AG04449 (cell line): ENCODE measurements around the gene CTSZ.

ENCODE experiments used
- CTCF ChIA-PET: fragments of 350-600 bp; formaldehyde crosslinking; extraction: SDS; loops from one replicate; lab custom pipeline; 2021; ENCODE audit warnings: antibody characterized with exemption; lab: Yijun Ruan, JAX
- POLR2A ChIA-PET: fragments of 400-600, 350-600 bp; formaldehyde crosslinking; extraction: SDS; loops from one replicate; lab custom pipeline; 2020; ENCODE audit warnings: antibody characterized with exemption, inconsistent platforms; lab: Yijun Ruan, JAX
- DNase-seq: peaks from one replicate; pipeline ENCODE4 v3.0.0-alpha.2; 2010; ENCODE audit warnings: low read depth, low spot score
- H3K4me3 ChIP-seq: 2 replicates; pipeline ENCODE4 v1.5.1; 2011; ENCODE audit warnings: low read depth, mild to moderate bottlenecking, control low read depth, low read length
- TF ChIP-seq, protein P1 (sequence below): IDR thresholded peaks from one replicate; pipeline ENCODE4 v1.5.1; 2011; ENCODE audit warnings: mild to moderate bottlenecking, moderate library complexity, low read length, control low read depth, inconsistent platforms; ENCODE audit not compliant: insufficient read depth; ENCODE audit errors: missing control alignments

Gene CTSZ

GRCh38 chr20:58995461-58996225 lies 11.4 kb downstream of the CTSZ start:
- no peak overlapping the region for H3K4me3 ChIP-seq
- CTCF ChIA-PET, result no interaction called here

DNA sequence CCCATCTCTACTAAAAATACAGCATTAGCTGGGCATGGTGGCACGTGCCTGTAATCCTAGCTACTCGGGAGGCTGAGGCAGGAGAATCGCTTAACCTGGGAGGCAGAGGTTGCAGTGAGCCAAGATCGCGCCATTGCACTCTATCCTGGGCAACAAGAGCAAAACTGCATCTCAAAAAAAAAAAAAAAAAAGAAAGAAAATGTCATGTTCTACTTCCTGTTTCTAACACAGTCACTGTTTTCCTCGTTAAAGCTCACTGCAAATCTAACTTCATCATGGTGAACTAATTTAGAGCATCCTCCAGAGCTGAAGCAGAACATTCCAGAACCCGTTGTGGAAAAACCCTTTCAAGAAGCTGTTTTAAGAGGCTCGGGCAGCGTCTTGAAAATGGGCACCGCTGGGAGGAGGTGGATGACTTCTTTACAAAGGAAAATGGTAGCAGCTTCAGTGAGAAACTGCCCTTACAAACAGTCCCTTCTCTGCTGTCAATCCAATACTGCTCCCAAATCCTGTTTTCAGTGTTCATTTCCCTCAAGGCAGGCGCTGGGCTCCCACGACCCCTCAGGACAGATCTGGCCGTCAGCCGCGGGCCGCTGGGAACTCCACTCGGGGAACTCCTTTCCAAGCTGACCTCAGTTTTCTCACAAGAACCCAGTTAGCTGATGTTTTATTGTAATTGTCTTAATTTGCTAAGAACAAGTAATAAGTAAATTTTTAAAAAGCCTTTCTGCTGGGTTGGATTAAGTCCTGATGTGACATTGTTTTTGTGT lies 12.5 kb downstream of the CTSZ start:
- CTCF ChIA-PET, result no interaction called here
- H3K4me3 ChIP-seq, result no peak overlapping the region
- TF ChIP-seq, protein P1, sequence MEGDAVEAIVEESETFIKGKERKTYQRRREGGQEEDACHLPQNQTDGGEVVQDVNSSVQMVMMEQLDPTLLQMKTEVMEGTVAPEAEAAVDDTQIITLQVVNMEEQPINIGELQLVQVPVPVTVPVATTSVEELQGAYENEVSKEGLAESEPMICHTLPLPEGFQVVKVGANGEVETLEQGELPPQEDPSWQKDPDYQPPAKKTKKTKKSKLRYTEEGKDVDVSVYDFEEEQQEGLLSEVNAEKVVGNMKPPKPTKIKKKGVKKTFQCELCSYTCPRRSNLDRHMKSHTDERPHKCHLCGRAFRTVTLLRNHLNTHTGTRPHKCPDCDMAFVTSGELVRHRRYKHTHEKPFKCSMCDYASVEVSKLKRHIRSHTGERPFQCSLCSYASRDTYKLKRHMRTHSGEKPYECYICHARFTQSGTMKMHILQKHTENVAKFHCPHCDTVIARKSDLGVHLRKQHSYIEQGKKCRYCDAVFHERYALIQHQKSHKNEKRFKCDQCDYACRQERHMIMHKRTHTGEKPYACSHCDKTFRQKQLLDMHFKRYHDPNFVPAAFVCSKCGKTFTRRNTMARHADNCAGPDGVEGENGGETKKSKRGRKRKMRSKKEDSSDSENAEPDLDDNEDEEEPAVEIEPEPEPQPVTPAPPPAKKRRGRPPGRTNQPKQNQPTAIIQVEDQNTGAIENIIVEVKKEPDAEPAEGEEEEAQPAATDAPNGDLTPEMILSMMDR, result no peak
- POLR2A ChIA-PET, result interaction anchor here (1.2 kb wide), 1 partner anchor 95 kb away, joined by 3 read pairs; no protein-coding TSS in a partner anchor
- no peak for DNase-seq

More at GRCh38 chr20:58995461-58996225, 11.4 kb downstream of the CTSZ start:
- DNase-seq, result no peak
- TF ChIP-seq, protein P1, result no peak
- POLR2A ChIA-PET, result no interaction called here

GRCh38 chr20:58993332-58994248 lies 13.5 kb downstream of the CTSZ start:
- H3K4me3 ChIP-seq, result no peak overlapping the region
- ChIA-PET CTCF (no interaction called here), POLR2A (interaction anchor here (0.5 to 1.5 kb wide), 5 partner anchors 12 to 116 kb away, joined by 3 to 6 read pairs (median 3); no protein-coding TSS in a partner anchor)
- TF ChIP-seq, protein P1, result no peak
- no peak for DNase-seq

GRCh38 chr20:58992911-58993310 lies 14.1 kb downstream of the CTSZ start:
- DNase-seq, result no peak
- ChIA-PET POLR2A (interaction anchor here (0.9 to 1.5 kb wide), 4 partner anchors 11 to 35 kb away, joined by 3 to 6 read pairs (median 3); no protein-coding TSS in a partner anchor), CTCF (no interaction called here)
- no peak overlapping the region for H3K4me3 ChIP-seq
- TF ChIP-seq, protein P1, result no peak

DNA sequence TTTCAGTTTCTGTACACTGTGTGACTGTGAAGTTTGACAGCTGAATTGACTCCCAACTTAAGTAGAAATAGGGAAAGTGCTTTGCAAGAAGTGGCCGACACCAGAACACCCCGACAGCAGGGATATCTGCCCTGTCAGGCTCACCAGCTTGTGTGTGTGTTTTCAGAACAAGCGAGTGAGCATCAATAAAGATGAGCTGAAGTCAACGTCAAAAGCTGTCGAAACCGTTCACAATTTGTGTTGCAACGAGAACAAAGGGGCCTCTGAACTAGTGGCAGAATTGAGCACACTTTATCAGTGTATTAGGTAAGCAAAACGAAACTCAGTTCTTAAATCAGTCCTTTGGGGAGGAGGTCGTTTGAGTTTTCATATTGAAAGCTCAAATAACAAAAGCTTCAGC lies 15.3 kb downstream of the CTSZ start:
- ChIA-PET POLR2A (interaction anchor here (1.5 kb wide), 1 partner anchor 19 kb away, joined by 6 read pairs; no protein-coding TSS in a partner anchor), CTCF (interaction anchor here (1.0 kb wide), 1 partner anchor 96 kb away, joined by 3 read pairs; no protein-coding TSS in a partner anchor)
- TF ChIP-seq, protein P1, result no peak
- H3K4me3 ChIP-seq, result no peak overlapping the region
- no peak for DNase-seq
